ENCODE results near the gene LGMN.

DNA sequence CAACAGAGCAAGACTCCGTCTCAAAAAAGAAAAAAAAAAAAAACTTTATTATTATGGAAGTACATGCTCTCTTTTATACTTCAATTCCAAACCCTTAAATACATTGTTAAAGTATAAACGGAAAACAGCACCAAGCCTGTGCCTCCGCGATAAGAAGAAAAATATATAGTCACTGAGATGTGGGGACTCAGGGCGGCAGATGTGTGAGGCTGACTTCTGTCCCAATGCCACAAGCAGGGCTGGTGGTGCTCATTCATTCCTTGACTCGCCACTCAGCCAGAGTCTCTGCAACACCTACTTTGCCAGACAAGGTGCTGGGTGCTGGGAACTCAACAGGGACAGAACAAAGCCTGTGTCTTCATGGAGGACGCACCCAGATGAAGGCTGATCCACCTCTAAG, 13.8 kb downstream of the LGMN start:
- TF ChIP-seq, protein P1, sequence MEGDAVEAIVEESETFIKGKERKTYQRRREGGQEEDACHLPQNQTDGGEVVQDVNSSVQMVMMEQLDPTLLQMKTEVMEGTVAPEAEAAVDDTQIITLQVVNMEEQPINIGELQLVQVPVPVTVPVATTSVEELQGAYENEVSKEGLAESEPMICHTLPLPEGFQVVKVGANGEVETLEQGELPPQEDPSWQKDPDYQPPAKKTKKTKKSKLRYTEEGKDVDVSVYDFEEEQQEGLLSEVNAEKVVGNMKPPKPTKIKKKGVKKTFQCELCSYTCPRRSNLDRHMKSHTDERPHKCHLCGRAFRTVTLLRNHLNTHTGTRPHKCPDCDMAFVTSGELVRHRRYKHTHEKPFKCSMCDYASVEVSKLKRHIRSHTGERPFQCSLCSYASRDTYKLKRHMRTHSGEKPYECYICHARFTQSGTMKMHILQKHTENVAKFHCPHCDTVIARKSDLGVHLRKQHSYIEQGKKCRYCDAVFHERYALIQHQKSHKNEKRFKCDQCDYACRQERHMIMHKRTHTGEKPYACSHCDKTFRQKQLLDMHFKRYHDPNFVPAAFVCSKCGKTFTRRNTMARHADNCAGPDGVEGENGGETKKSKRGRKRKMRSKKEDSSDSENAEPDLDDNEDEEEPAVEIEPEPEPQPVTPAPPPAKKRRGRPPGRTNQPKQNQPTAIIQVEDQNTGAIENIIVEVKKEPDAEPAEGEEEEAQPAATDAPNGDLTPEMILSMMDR (IDR thresholded peaks at IDR 0.05) = no peak
- TF ChIP-seq EZH2 (IDR thresholded peaks at IDR 0.05; ENCODE audit: borderline replicate concordance, insufficient read depth, low read depth, low read length, poor library complexity, severe bottlenecking) = no peak

Data from B cell (primary cell).